HG03280 (cell line): ENCODE data around the gene BCO1.

ENCODE experiments used
- ATAC-seq: cut with Tn5 transposase; IDR thresholded peaks from one replicate; pipeline ENCODE4 v1.9.1; 2021; ENCODE audit warnings: mild to moderate bottlenecking, moderate library complexity; ENCODE audit not compliant: unreplicated experiment

The BCO1 gene

DNA sequence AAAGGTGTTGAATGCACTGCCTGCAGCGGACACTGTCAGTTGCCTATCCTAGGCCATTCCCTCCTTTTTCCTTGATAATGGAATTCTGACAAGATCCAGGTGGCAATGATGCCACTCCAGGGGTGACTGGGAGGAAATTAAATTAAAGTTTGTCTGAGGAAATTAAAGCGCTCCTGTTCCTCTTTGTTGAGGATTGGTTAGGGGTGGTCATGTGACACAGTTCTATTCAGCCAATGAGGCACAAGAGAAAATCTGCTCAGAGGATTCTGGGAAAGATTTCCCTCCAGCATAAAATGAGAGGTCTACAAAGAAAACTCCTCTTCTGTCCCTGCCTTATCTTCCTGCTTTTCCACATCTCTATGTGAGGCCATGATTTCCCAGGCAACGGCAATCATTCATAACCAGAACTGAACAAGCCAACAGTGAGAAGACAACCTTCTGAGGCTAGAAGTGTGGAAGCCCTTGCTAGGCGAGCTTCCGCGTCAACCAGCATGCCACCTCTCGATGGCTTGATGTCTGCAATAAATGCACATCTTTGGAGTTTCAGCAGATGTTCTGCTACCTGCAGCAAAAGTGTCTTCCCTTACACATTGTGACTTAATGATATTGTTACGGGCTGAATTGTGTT is 5.6 kb upstream of the BCO1 start:
- ATAC-seq = no peak

GRCh38 chr16:81237282-81237681 is 1.2 kb upstream of the BCO1 start:
- ATAC-seq = no peak

DNA sequence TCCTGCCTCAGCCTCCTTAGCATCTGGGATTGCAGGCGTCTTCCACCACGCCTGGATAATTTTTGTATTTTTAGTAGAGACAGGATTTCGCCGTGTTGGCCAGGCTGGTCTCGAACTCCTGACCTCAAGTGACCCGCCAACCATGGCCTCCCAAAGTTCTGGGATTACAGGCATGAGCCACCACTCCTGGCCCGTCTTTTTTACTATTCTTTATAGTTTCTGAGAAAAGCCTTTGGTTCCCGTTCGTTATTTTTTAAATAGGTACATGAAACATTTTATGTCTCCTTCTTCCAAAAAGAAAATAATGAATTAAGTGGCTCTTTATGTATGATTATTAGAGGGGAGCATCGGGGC is 570 bp upstream of the BCO1 start:
- no peak for ATAC-seq

- ATAC-seq = no peak
Observed at GRCh38 chr16:81239367-81240121, 1.1 kb downstream of the BCO1 start.

GRCh38 chr16:81241706-81242105 is 3.2 kb downstream of the BCO1 start:
- no peak for ATAC-seq

GRCh38 chr16:81242977-81243618 is 4.6 kb downstream of the BCO1 start:
- no peak for ATAC-seq

DNA sequence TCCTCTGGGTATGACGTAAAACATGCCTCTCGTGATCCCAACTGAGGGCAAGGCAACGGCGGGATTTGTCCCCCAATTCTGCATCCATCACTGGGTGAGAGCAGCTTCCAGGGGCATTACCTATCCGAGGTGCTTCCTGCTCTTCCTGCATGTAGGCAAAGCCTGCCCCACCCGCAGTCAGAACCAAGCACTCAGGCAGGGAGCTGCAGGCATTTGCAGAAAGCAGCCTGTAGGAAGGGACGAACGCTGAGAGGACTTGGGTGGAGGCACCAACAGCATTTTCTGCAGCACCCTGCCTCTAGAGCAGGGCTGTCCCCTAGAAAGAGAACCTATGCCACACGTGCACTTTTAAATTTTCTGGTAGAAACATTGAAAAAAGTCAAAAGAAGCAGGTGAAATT is 5.5 kb downstream of the BCO1 start:
- no peak for ATAC-seq

DNA sequence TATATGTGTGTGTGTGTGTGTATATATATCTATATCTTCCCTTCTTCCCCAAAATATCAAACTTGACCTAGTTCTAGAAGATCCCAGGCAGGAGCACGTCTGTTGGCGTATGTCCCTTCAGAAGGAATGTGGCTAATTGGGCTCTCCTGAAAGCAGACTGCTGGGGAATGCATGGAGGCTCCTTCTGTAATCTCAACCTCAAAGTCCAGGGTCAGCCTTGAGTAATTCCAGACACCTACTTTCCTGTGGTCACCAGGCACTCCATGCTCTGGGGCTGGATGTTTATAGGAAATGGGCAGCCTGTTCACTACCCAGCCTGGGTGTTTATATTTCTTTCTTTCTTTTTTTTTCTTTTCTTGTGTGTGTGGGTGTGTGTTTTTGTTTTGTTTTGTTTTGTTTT is 13.4 kb downstream of the BCO1 start:
- ATAC-seq = no peak

DNA sequence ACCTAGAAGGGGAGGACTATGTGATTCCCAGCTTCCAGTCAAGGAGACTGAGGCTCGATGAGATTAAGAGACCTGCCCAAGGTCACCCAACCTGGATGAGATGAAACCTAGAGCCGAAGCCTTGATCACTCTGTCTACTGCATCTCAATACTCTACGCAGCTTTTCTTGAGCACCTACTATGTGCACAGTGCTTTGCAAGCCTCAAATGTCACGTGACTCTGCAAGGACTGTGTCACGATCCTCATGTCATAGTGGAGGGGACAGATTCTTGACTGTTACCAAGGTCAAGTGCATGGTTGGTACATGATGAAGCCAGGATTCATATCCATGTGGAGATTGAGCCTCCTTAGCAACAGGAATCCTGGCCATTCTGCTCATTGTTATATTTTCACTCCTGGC is 14.7 kb downstream of the BCO1 start:
- no peak for ATAC-seq

- ATAC-seq = no peak
Observed at GRCh38 chr16:81254922-81255526, 16.5 kb downstream of the BCO1 start.

DNA sequence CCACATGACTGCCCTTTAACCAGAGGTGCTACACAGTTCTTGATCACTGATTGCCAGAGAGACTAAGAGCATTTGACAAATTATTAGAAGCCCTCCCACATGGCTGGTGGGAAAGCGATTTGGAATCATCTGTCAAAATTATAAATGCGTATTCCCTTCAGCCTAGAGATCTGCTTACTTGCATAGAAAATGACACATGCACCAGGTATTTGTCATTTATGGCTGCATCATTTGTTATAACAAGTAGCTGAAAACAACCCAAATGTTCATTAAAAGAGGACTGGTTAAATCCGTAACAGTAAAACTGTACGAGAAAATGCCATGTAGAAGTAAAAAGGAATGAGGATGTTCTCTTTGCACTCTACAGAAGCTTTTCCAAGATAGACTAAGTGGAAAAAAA is 21.4 kb downstream of the BCO1 start:
- ATAC-seq = no peak

DNA sequence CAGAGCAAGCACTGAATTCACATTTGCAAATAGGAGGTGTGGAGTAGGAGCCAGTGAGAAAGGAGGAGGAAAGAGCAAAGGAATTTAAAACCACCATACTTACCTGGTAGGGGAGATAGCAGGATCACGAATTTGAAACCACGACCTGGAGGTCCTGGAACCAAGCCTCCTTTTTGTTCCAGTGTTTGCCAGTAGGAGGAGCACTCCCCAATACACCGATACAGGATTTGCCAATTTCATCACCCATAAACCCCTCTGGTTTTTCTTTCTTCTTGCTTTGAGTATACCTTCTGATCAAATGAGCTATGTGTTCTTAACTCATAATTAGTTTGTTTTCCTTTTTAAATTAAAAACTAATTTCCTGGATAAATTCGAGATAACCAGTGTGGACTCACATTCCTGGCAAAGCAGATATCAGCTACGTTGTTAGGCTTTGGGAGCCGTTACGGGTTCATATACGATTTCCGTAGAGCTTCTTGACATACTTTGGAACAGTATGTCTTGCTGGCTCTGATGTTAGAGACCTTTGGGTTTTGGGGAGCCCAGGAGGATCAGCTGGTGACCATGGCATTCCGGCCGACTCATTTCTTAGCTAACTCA is 22.7 kb downstream of the BCO1 start:
- no peak for ATAC-seq

GRCh38 chr16:81263470-81264220 is 25.2 kb downstream of the BCO1 start:
- no peak for ATAC-seq

GRCh38 chr16:81264386-81264785 is 25.9 kb downstream of the BCO1 start:
- no peak for ATAC-seq

GRCh38 chr16:81265052-81265451 is 26.6 kb downstream of the BCO1 start:
- ATAC-seq = no peak

GRCh38 chr16:81265658-81266451 is 27.4 kb downstream of the BCO1 start:
- ATAC-seq = no peak

DNA sequence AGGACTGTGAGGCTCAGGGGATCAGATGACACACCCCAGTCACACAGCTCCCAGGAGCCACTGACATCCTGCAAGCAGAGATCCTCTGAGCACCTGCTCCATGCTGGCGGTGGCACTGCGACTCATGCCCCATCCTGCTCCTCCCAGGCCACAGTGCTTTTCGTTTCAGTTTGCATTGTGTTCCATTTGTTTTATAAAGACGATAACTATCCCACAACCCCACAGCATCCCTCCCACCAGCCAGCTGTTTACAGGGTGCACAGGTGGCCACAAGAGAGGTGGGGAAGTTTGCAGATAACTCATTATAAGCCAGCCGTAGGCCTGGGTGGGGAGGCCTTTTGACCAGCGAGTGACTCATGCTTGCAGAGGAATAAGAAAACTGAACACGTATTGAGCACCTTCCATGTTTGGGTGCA is 28.2 kb downstream of the BCO1 start:
- ATAC-seq = no peak

GRCh38 chr16:81268509-81268908 is 30.0 kb downstream of the BCO1 start:
- no peak for ATAC-seq

DNA sequence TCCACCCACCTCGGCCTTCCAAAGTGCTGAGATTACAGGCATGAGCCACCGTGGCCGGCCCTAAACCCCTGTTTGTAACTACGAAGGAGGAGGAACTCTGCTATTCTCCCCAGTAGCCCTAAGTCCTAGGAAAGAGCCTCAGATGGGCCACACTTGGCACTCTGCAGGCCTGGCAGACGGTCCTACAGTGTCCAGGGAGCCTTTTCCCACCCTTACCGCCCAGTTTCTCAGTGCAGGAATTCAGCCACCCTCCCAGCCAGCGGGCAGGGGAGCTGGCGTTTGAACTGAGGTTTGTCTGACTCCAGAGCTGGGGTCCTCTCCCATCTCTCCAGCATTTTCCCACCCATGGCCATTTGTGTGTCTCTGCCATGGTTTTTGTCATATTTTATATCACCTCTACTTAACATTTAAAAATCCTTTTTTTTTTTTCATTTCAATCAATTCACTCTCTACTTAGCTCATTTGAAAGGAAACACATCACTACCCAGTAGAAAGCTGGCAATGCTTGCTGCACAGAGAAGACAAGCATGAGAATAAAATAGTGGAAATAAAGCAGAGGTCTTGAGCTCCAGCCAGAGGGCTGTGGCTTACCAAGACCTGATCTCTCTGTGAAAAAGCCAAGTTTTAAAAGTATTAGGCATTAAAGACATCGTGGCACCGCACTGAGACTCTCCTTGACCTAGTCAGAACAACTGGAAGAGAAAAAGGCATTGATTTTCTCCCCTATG is 34.9 kb downstream of the BCO1 start:
- no peak for ATAC-seq
